Fibroblast of the conjunctiva (primary cell): ENCODE results near the gene MYOM1.
"Not testable (repeated sequence)": the region's sequence is repeated elsewhere in the genome, so short reads cannot be mapped to it uniquely, and the experiment has no call there.

Source experiments
- DNase-seq: peaks from one replicate; pipeline ENCODE4 v3.0.0-alpha.2; 2010; ENCODE audit warnings: low read depth

Gene MYOM1

DNA sequence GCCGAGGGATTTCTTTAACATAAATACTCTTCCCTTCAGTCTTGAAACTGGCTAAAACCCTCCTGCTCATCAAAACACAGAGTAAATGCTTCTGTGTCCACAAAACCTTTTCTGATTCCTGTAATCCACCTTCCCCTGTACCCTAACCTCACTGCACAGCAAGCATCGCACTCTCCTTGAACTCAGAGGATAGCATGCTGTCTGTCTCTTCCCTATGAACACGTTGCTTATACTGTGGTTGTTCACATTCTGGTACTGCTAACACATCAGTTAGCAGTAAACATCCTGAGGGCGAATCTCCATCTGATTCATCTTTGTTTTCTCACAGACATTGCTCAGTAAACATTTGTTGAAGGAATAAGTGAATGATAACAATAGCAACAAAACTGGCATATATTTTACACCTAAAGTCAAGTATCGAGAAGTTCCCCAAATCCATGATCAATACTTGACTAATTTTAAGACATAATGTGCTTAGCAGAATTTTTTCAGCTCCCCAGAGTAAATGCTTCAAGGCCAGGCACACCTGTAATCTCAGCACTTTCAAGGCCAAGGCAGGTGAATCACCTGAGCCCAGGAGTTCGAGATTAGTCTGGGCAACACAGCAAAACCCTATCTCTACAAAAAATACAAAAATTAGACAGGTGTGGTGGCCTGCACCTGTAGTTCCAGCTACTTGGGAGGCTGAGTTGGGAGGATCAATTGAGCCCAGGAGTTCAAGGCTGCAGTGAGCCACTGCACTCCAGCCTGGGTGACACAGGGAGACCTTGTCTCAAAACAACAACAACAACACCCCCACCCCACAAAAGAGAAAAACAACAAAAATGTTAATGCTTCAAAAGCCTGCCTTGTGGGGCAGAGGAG is 161.2 kb downstream of the MYOM1 start:
- DNase-seq = no peak

DNA sequence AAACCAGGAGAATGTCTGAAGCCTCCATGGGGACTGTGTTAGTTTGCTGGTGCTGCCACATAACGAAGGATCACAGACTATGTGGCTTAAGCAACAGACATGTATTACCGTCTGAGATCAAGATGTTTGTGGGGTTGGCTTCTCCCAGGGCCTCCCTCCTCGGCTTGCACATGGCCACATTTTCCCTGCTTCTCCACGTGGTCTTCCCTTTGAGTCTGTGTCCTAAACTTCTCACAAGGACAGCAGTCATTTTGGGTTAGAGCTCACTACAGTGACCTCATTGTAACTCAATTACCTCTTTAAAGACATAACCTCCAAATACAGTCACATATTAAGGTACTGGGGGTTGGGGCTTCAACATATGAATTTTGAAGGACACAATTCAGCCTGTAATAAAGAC is 162.2 kb downstream of the MYOM1 start:
- no peak for DNase-seq

DNA sequence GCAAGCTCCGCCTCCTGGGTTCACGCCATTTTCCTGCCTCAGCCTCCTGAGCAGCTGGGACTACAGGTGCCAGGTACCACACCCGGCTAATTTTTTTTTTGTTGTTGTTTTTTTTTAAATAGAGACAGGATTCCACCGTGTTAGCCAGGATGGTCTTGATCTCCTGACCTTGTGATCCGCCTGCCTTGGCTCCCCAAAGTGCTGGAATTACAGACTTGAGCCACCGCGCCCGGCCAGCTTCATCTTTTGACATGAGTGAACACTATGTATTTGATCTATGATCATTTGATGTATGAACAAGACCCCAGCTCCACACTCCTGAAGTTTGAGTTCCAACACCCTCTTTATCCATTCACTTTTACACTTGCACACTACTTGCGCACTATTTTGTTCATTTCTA is 163.5 kb downstream of the MYOM1 start:
- no peak for DNase-seq

DNA sequence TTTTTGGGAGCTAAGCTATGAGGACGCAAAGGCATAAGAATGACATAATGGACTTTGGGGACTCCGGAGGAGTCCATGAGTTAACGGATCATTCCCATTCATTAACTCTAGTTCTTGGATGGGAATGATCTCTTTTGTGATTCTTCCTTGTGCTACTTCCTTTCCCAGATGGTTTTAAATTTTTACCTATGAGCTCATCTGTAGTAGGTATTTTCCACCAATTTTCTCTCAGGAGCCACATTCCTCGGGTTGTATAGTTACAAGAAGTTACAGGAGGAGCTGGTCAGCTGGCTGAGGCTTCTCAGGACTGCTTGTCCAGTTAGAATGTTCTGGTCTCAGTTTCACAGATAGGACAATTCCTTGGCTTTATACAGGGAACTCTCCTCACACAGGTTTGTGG is 164.0 kb downstream of the MYOM1 start:
- no peak for DNase-seq

DNA sequence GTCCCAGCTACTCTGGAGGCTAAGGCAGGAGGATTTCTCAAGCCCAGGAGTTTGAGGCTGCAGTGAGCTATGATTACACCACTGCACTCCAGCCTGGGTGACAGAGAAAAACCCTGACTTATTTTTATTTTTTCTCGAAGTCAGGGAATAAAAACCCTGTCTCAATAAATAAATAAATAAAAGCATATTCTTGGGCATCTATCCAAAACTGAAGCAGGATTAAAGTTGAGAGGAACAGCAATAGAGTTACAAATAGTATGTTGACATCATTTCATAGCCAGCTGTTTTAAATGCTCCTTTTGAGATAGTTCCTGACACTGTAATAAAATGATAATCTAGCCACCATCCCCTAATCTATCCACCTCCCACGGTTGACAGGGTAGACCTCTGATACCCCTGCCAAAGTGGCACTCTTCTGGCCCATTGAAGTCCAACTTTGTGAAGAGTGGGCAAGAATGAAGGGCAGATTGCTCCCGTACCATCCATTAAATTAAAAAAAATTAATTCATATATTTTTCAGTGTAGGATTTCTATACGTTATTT is 164.5 kb downstream of the MYOM1 start:
- DNase-seq = no peak

DNA sequence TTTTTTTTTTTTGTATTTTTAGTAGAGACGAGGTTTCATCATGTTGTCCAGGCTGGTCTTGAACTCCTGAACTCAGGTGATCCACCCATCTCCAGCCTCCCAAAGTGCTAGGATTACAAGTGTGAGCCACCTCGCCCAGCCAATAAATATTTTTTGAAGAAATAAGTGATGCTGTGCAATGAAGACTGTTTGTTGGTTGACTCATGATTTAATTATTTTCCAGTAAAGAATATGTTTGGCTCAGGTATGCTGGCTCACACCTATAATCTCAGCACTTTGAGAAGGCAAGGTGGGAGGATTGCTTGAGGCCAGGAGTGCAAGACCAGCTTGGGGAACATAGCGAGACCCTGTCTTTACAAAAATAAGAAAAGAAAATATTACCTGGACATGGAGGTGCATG is 165.0 kb downstream of the MYOM1 start:
- DNase-seq = no peak

DNA sequence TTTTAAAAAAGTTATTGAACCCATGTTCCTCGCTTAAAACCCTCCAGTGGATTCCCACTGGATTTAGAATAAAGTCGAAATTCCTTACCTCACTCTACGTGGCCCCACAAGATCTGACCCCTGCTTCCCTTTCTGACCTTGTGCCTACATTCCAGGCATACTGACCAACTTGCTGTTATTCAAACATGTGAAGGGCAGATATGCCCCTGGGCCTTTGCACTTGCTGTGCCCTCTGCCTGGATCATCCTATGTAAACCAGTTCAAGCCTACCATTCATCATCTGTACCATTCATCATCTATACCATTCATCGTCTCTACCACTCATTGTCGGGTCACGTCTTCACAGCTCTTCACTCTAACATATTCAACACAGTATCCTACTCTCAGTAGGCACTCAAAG is 165.6 kb downstream of the MYOM1 start:
- DNase-seq = no peak

DNA sequence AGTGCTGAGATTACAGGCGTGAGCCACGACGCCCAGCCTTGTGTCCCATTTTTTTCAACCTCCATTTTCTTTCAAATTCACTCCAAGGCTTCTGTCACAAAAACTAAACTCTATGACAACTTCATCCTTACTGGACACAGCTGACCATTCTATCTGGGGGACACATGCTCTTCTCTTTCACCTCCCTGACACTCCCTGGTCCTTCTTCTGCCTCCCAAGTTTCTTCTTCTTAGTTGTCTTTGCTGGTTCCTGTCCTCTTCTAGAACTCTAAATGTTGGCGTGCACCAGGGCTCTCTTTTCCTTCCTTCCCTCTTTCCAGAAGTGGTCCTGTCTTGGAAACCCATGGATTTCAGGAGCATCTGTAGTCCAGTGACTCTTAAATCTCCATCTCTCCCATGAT is 166.7 kb downstream of the MYOM1 start:
- no peak for DNase-seq

DNA sequence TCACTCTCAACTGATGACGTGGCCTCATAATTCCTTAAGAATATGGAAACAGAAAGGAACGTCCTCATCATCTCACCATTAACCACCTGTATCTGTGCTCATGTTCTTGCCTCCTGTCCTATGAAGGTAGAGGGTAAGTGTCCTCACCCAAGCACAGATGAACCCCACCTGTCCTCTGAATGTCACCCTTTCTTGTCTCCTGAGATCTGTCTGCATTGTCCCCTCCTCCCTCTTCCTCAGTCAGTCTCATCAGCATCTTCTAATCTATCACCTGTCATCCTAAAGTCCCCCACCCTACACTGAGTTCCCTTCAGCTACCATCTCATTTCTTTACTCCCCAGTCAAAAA is 167.4 kb downstream of the MYOM1 start:
- no peak for DNase-seq

DNA sequence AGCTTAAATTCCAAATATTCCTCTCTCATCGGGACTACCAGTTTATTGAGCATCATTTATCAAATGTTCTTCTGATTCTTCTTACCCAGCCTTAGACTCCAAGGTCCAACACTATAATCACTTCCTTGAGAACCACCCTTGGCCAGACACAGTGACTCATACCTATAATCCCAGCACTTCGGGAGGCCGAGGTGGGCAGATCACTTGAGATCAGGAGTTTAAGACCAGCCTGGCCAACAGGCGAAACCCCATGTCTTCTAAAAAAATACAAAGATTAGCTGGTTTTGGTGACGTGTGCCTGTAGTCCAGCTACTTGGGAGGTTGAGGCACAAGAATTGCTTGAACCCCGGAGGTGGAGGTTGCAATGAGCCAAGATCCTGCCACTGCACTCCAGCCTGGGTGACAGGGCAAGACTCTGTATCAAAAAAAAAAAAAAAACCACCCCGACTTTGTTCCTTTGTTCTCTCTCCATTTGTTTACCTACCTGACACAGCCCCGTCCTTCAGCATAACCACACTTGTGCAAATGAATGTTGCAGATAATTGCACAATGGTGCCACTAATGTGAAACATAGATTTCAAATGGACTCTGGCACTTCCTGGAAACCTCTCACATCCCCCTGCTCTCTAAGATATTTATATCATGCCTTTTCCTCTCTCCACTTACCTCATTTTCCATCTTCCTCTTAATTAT is 167.9 kb downstream of the MYOM1 start:
- DNase-seq = no peak

DNA sequence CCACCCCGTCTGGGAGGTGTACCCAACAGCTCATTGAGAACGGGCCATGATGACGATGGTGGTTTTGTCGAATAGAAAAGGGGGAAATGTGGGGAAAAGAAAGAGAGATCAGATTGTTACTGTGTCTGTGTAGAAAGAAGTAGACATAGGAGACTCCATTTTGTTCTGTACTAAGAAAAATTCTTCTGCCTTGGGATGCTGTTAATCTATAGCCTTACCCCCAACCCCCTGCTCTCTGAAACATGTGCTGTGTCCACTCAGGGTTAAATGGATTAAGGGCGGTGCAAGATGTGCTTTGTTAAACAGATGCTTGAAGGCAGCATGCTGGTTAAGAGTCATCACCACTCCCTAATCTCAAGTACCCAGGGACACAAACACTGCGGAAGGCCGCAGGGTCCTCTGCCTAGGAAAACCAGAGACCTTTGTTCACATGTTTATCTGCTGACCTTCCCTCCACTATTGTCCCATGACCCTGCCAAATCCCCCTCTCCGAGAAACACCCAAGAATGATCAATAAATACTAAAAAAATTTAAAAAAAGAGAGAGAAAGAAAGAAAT is 169.8 kb downstream of the MYOM1 start:
- DNase-seq = not testable (repeated sequence)

DNA sequence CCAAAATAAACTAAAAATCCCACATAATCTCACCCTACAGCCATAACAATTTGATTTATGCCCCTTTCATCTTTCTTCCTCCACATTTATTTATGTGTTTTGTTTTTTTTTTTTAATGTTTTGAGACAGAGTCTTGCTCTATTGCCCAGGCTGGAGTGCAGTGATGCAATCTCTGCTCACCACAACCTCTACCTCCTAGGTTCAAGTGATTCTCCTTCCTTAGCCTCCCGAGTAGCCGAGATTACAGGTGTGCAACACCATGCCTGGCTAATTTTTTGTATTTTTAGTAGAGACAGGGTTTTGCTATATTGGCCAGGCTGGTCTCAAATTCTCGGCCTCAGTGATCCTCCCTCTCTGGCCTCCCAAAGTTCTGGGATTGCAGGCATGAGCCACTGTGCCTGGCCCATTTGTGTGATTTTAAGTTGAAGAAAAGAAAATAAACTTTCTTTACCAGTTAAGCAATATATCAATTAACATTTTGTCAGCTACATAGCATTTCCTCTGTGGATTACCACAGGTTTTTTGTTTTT is 170.9 kb downstream of the MYOM1 start:
- DNase-seq = no peak

DNA sequence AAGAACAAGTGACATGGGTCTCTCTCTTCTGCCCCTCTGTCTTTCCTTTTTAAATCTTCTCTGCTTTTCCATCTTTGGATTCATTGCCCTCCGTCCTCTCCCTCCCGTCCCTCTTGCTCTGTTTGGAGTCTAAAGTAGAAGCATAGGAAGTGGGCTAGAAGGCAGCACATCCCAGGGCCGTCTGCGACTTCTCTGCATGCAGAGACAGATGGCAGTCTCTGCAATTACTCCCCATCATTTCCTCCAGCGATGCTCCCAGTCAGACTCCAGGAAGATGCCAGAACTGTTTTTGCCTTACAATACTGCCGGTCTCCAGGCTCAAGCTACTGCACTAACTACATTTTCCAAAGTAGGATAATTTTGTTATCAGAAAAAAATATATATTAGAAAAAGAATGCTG is 171.6 kb downstream of the MYOM1 start:
- no peak for DNase-seq

DNA sequence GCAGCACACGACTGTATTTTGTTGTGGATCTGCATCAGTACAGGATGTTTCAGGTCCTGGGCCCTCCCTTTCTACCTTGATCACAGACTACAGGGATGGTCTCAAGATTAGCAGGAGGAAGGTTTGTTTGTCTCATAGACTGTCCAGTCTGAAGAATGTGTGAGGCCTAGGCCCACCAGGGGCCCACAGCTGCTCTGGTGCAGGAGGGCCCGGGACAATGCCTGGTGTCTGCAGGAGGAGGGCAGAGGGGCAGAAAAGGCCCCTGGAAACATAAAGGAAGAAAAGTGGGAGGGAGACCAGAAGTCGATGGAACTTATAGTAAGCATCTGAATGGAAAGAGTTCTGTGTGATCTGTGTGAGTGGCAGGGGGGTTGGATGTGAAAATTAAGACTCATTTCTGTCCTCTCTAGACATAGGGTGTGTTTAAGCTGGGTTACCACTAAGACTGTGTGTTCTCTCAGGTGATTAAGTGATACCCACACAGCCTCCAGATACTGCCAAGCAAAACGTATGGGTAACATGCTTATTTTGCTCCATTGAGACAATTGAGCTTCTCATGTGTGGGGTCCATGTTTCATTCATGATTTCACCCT is 173.5 kb downstream of the MYOM1 start:
- DNase-seq = no peak

DNA sequence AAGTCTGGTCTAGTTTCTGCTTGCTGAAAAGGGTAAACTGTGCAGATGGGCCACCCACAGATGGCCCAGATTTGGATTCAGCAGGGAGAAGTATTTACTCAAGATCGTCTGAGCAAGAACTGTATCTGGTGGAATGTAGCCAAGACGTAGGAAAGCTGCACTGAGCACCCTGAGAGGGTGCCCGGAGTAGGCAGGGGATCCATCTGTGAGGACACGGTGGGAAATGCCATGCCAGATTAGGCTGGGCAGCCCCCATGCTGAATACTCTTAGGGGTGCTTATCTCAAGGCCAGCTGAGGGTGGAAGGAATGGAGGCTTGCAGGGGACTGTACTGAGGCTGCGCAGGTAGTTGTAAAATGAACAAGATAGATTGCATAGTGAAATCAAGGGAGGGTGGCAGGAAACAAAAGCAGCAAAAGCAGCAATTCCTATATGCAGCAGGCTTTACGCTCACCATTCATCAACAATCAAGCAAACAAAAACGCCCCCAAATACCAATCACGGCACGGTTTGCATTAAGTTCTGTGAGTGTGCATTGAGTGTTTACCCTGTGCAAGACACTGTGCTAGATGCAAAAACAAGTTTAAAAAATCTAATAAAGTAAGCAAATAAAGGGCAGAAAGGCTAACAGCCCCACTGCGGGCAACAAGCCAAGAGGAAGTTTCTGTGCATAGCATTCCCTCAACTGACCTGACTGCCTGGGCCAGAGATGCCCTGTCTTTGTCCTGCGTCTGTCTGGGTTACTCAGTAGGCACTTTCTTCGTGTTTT is 174.7 kb downstream of the MYOM1 start:
- no peak for DNase-seq

DNA sequence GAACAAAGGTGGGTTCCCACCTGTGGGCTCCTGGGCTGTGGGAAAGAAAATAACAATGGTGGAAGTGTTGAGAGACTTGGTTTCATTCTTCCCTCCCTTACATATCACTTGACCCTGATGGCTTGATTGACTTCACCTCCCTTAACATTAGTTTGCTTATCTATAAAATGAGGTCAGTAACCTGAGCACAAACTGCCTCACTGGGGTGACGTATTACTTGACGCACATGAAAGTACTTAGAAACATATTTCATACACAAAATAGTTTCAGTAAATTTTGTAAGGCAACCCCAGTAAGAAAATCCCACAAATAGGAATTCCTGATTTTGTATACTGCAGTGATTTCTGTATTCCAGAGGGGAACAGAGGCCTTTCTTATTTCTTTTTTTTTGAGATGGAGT is 177.4 kb downstream of the MYOM1 start:
- DNase-seq = no peak

DNA sequence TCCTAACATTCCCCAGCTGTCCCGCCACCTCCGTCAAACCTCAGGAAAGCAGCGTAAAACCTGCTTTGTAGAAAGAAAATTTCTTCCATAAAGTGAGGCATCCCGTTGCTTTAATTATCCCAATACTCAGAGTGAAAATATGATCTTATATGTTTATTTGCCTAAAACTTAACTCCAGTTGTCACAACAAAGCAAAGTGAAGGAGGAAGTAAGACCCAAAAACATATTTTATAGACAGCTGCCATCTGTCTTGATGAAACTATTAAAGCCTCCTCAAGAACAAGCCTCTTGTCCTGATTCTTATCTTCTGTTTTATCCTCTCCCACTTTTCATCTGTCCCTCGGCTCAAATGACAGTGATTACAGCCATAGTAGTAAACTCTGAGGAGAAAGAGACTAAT is 177.9 kb downstream of the MYOM1 start:
- DNase-seq = no peak

DNA sequence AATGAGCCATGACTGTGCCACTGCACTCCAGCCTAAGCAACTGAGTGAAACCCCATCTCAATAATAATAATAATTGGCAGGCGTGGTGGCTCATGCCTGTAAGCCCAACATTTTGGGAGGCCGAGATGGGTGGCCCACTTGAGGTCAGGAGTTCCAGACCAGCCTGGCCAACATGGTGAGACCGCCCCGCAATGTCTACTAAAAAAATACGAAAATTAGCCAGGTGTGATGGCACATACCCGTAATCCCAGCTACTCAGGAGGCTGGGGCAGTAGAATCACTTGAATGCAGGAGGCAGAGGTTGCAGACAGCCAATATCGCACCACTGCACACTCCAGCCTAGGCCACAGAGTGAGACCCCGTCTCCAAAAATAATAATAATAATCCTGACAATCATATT is 178.9 kb downstream of the MYOM1 start:
- DNase-seq = no peak

DNA sequence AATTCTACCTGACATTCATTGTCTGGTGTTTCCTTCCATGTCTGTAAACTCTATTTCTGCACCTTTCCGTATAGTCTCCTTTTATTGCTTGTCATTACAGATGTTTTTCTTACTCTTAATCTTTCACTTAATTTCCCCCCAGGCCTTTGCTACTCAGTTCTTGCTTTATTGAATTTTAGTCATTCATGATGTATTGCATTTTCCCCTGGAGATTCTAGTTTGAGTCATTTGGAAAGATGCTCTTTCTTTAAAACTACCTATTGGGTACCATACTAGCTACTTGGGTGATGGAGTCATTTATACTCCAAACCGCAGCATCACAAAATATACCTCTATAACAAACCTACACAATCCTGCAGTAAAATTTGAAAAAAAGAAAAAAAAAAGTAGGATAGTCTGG is 179.6 kb downstream of the MYOM1 start:
- no peak for DNase-seq

DNA sequence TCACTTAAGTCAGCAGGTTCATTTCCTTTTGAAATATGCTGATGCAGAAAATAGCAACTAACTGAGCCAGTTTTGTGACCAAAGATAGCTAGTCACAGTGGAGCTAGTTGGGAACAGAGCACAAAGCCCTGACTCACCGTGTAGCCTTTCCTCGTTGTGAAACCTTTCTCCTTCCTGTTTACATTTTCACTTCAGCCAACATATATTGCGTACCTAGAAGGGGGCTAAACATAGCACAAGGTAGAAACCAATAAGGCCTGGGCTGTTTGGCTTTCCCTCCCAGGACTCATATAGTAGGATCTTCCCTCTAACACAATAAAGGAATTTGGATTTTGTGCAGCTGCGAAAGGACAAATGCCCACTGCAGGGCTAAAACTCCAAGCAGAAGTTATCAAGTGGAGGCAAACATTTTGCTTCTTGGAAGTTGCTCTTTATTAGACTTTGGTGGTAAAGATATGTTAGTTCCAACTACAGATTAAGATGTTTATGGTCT is 182.3 kb downstream of the MYOM1 start:
- DNase-seq = peak; percentile 20

DNA sequence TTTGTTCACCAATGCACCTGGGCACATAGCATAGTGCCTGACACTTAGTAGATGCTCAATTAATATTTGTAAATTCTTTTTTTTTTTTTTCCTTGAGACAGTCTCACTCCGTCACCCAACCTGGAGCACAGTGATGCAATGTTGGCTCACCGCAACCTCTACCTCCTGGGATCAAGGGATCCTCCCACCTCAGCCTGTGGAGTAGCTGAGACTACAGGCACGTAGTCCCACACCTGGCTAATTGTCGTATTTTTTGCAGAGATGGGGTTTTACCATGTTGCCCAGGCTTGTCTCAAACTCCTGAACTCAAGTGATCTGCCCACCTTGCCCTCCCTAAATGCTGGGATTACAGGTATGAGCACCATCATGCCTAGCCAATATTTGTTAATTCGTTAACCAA is 183.7 kb downstream of the MYOM1 start:
- DNase-seq = no peak

DNA sequence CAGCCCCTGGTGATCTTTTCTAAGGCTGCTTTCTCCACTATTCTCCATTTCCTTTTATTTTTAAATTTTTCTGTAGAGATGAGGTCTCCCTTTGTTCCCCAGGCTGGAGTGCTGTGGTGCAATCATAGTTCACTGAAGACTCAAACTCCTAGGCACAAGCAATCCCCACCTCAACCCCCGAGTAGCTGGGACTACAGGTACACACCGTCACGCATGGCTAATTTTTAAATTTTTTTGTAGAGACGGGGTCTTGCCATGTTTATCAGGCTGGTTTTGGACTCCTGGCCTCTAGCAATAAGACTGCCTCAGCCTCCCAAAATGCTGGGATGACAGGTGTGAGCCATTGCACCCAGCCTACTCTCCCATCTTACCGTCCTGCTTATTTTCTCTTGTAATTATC is 184.1 kb downstream of the MYOM1 start:
- DNase-seq = no peak
